GM23248 (cell line): Measurements from ENCODE around the gene ANKRD1. TPM values are rescaled to one million over a fixed set of nuclear protein-coding genes. Genes with fewer than 3 reads are reported as not detected.

Source experiments
- DNase-seq: peaks from one replicate; pipeline ENCODE4 v3.0.0-alpha.2; 2015
- H2AFZ ChIP-seq: fragments of 200-600 bp; sonication (generic); 2 replicates; pipeline ENCODE4 v1.6.1; 2016; ENCODE audit warnings: antibody characterized with exemption
- H3F3A ChIP-seq: fragments of 200-600 bp; sonication (generic); 2 replicates; pipeline ENCODE4 v1.6.1; 2016; ENCODE audit warnings: mild to moderate bottlenecking, antibody characterized with exemption, mixed run types; ENCODE audit not compliant: insufficient read depth
- H3K27ac ChIP-seq: fragments of 200-600 bp; sonication (generic); 2 replicates; pipeline ENCODE4 v1.5.1; 2016; ENCODE audit warnings: mild to moderate bottlenecking
- H3K27me3 ChIP-seq: fragments of 200-600 bp; sonication (generic); replicated peaks from 2 replicates; pipeline ENCODE4 v1.6.1; 2016; ENCODE audit warnings: mild to moderate bottlenecking; ENCODE audit not compliant: insufficient read depth
- H3K36me3 ChIP-seq: fragments of 200-600 bp; sonication (generic); 2 replicates; pipeline ENCODE4 v1.6.1; 2016; ENCODE audit warnings: low read depth, mild to moderate bottlenecking
- H3K4me1 ChIP-seq: fragments of 200-600 bp; sonication (generic); 2 replicates; pipeline ENCODE4 v1.6.1; 2016; ENCODE audit warnings: mild to moderate bottlenecking; ENCODE audit not compliant: insufficient read depth
- H3K4me2 ChIP-seq: fragments of 200-600 bp; sonication (generic); one replicate; pipeline ENCODE4 v1.6.1; 2016; ENCODE audit warnings: mild to moderate bottlenecking; ENCODE audit not compliant: unreplicated experiment
- H3K4me3 ChIP-seq: fragments of 200-600 bp; sonication (generic); 2 replicates; pipeline ENCODE4 v1.5.1; 2016; ENCODE audit warnings: mild to moderate bottlenecking
- H3K79me2 ChIP-seq: fragments of 200-600 bp; sonication (generic); 2 replicates; pipeline ENCODE4 v1.6.1; 2016; ENCODE audit warnings: mild to moderate bottlenecking; ENCODE audit not compliant: insufficient read depth
- H3K9ac ChIP-seq: fragments of 200-600 bp; sonication (generic); 2 replicates; pipeline ENCODE4 v1.6.1; 2016; ENCODE audit warnings: mild to moderate bottlenecking
- H3K9me2 ChIP-seq: fragments of 200-600 bp; sonication (generic); 2 replicates; pipeline ENCODE4 v1.6.1; 2016; ENCODE audit warnings: mixed run types, mild to moderate bottlenecking, moderate library complexity; ENCODE audit not compliant: insufficient read depth
- H3K9me3 ChIP-seq: fragments of 200-600 bp; sonication (generic); one replicate; pipeline ENCODE4 v1.6.1; 2017; ENCODE audit warnings: low read depth
- H4K20me1 ChIP-seq: fragments of 200-600 bp; sonication (generic); 2 replicates; pipeline ENCODE4 v1.6.0; 2016; ENCODE audit not compliant: insufficient read depth
- EZH2 ChIP-seq: fragments of 200-600 bp; sonication (generic); IDR thresholded peaks from 2 replicates; pipeline ENCODE4 v1.6.1; 2018; ENCODE audit warnings: antibody characterized with exemption, mild to moderate bottlenecking; ENCODE audit not compliant: insufficient read depth, poor library complexity, severe bottlenecking
- EZH2phosphoT487 ChIP-seq: fragments of 200-600 bp; sonication (generic); IDR thresholded peaks from 2 replicates; pipeline ENCODE4 v1.6.1; 2018; ENCODE audit warnings: antibody characterized with exemption, moderate library complexity, mild to moderate bottlenecking, low read depth; ENCODE audit not compliant: insufficient read depth
- WGBS, 2 experiments: methylation state at CpG; one replicate each; pipeline ENCODE4 v1.1.6; 2015 to 2017; ENCODE audit warnings: low lambda C conversion rate in 2 of 2, low coverage in 1 of 2; ENCODE audit errors: missing lambda C conversion rate in 2 of 2; 5-methylcytosine and 5-hydroxymethylcytosine counted together
- in situ Hi-C: fragments of 300-500 bp; cut with MboI; formaldehyde crosslinking; loops from 2 replicates; pipeline ENCODE4 v1.15.0; 2020
- polyA plus RNA-seq: library from polyadenylated mRNA; unstranded; fragments of >200 nt; fragmentation: Nextera tagmentation; extraction: Ambion mirVana; gene quantifications from 2 replicates; pipeline ENCODE4 v1.2.1, GENCODE V29; 2016
- total RNA-seq: library from RNA; depleted of rRNA; stranded (reverse); fragments of >200 nt; shearing (Covaris generic); gene quantifications from 2 replicates; pipeline ENCODE4 v1.2.3, GENCODE V29; 2014

ANKRD1 gene
- total and polyA plus RNA-seq, 2 experiments from 2014 or later: 3.6 to 10.9 TPM

DNA sequence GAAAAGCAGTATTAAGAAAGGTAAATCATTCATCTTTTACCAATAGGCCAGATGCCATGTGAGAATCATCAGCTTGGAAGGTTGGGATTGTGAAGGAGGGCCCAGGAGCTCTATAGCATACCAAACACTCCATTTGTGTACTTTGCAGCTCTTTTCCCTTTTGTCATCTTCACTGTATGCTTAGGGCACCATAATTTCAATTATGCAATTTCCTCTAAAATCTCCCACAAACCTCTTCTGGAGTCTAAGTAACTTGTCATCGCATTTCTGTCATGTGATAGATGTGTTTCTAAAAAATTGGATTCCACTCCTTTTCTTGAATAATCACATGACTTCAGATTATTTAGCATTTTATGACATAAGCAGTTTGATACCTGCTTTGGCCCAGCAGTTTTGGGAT is 31.3 kb downstream of the ANKRD1 start:
- Histone ChIP-seq H3K9me2 (no peaks in the 10 kb centered on the region), H4K20me1 (no peaks in the 10 kb centered on the region), H3K4me1 (peaks cover 39% of the 10 kb centered on the region), H3F3A (peaks cover 31% of the 10 kb centered on the region), H2AFZ (0 out of 2 replicates have a peak overlapping the region, but pooled peaks have one; percentile 24), H3K79me2 (no peaks in the 10 kb centered on the region), H3K36me3 (peaks cover 23% of the 10 kb centered on the region; the same call in 1 of the 2 replicates), H3K4me3 (no peak overlapping the region; the same call in 1 of the 2 replicates), H3K27ac (peak overlapping the region; percentile 59), H3K9me3 (no peaks in the 10 kb centered on the region), H3K4me2 (peak overlapping the region; percentile 34), H3K27me3 (no peaks in the 10 kb centered on the region), H3K9ac (no peak overlapping the region)
- DNase-seq: peak; percentile 43
- in situ Hi-C loops: loop anchor here (25.0 kb wide), 1 partner anchor 1023 kb away; the partner anchor contains the start of genes BTAF1 and FGFBP3
- WGBS, 2 experiments: 94 to 100% methylated on average over 1 of the region's 1 CpG
- TF ChIP-seq EZH2: no peak
- TF ChIP-seq EZH2phosphoT487: no peak

DNA sequence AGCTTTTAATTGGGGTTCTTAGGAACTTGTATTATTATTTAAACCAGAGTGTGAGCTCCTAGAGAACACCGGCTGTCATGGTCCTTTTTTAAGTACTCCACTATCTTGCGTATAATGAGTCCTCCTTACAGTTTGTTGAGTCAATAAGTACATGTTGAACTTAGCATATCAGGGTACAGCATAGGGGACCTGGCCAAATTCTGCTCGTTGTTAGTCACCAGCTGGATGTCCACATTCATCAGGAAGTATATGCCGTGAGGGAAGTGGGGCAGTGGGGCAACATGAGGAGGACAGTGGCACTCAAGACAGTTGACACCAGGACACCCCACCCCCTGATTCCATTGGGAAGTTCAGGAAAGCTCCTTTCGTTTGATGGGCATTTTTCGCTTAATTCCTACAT is 32.5 kb downstream of the ANKRD1 start:
- WGBS, 2 experiments: 97 to 98% methylated on average over 6 of the region's 6 CpGs
- in situ Hi-C loops: loop anchor here (25.0 kb wide), 1 partner anchor 1024 kb away; the partner anchor contains the start of genes BTAF1 and FGFBP3
- H3K27me3 ChIP-seq: no peaks in the 10 kb centered on the region
- H3K36me3 ChIP-seq: peaks cover 23% of the 10 kb centered on the region; the same call in 1 of the 2 replicates
- no peak overlapping the region for H3K9ac ChIP-seq
- no peak overlapping the region for H3K4me3 ChIP-seq
- no peak overlapping the region for H2AFZ ChIP-seq
- no peak overlapping the region for H3K27ac ChIP-seq
- no peak for TF ChIP-seq EZH2phosphoT487
- no peak for TF ChIP-seq EZH2
- no peaks in the 10 kb centered on the region for H3K9me3 ChIP-seq
- H3K4me1 ChIP-seq: peaks cover 48% of the 10 kb centered on the region
- H3K9me2 ChIP-seq: no peaks in the 10 kb centered on the region
- H3F3A ChIP-seq: peaks cover 41% of the 10 kb centered on the region
- no peak overlapping the region for H3K4me2 ChIP-seq
- no peaks in the 10 kb centered on the region for H4K20me1 ChIP-seq
- no peak for DNase-seq
- no peaks in the 10 kb centered on the region for H3K79me2 ChIP-seq

DNA sequence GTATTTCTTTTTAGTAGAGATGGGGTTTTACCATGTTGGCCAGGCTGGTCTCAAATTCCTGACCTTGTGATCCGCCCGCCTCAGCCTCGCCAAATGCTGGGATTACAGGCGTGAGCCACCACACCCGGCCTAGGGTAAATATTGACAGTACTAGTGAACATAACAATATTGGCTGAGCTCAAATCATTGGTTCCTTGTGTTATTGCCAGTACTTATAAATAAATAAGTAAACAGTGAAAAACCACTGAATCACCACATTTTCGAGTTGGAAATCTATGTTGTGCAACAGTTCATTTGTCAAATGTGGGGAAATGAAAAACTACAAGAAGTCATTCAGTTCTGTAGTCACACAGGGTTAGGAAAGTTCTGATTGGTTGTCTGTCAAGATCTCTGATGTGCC is 33.3 kb downstream of the ANKRD1 start:
- H3K27ac ChIP-seq: no peak overlapping the region
- no peaks in the 10 kb centered on the region for H3K9me3 ChIP-seq
- DNase-seq: peak; percentile 12
- peaks cover 48% of the 10 kb centered on the region for H3K4me1 ChIP-seq
- no peak overlapping the region for H3K9ac ChIP-seq
- H3K4me3 ChIP-seq: no peak overlapping the region
- H3K79me2 ChIP-seq: no peaks in the 10 kb centered on the region
- peaks cover 41% of the 10 kb centered on the region for H3F3A ChIP-seq
- in situ Hi-C loops: loop anchor here (25.0 kb wide), 1 partner anchor 1025 kb away; the partner anchor contains the start of genes BTAF1 and FGFBP3
- H2AFZ ChIP-seq: no peak overlapping the region
- H3K36me3 ChIP-seq: peaks cover 19% of the 10 kb centered on the region; the same call in 1 of the 2 replicates
- no peaks in the 10 kb centered on the region for H4K20me1 ChIP-seq
- H3K27me3 ChIP-seq: no peaks in the 10 kb centered on the region
- TF ChIP-seq EZH2phosphoT487 (no peak), EZH2 (no peak)
- no peak overlapping the region for H3K4me2 ChIP-seq
- no peaks in the 10 kb centered on the region for H3K9me2 ChIP-seq
- 90 to 92% methylated on average over 6 of the region's 6 CpGs for WGBS, 2 experiments

DNA sequence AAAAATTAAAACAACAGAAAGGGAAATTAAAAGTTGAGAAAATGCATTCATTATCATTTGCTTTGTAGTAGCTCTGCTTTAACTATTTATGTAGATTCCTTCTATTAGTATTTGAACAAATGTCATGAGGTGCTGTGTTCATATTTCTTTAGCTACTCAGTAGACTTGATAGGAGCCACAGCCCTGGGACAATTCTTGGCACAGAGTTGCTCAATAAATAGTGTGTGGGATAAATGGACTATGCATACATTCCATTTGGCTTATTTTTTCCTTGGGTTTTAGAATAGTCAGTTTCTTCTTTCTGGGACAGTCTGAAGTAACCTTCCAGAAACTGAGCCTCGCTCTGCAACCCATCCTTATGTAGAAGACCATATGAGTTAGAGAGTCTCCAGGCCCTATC is 35.7 kb downstream of the ANKRD1 start:
- Histone ChIP-seq H3K36me3 (peaks cover 20% of the 10 kb centered on the region; the same call in 1 of the 2 replicates), H3K4me2 (peak overlapping the region; percentile 78), H3K4me3 (peak overlapping the region; percentile 38), H3K79me2 (no peaks in the 10 kb centered on the region), H3K9me3 (no peaks in the 10 kb centered on the region), H3K9ac (peak overlapping the region; percentile 59), H3K4me1 (peaks cover 40% of the 10 kb centered on the region), H3K9me2 (no peaks in the 10 kb centered on the region), H3K27me3 (no peaks in the 10 kb centered on the region), H3K27ac (peak overlapping the region; percentile 85), H2AFZ (no peak overlapping the region), H3F3A (peaks cover 33% of the 10 kb centered on the region), H4K20me1 (no peaks in the 10 kb centered on the region)
- WGBS, 2 experiments: 88 to 95% methylated on average over 1 of the region's 1 CpG
- in situ Hi-C loops: loop anchor here (25.0 kb wide), 1 partner anchor 1027 kb away; the partner anchor contains the start of genes BTAF1 and FGFBP3
- TF ChIP-seq EZH2: no peak
- TF ChIP-seq EZH2phosphoT487: no peak
- DNase-seq: peak; percentile 86
